SK-N-SH treated with all-trans-retinoic acid at 6 μM for 48 hours (cell line): Measurements from ENCODE around the gene SHB.

Experiments used
- ATAC-seq: fragments of 200-7000 bp; cut with Tn5 transposase; 3 replicates; pipeline ENCODE4 v1.9.1; 2020; ENCODE audit warnings: mild to moderate bottlenecking, moderate library complexity
- ARNTL ChIP-seq: fragments of 450-650 bp; formaldehyde crosslinking; IDR thresholded peaks from 2 replicates; pipeline ENCODE4 v1.5.0; 2020; ENCODE audit warnings: low read depth, mild to moderate bottlenecking, moderate library complexity, borderline replicate concordance
- CREB5 ChIP-seq: fragments of 250-450 bp; sonication (Bioruptor Pico); IDR thresholded peaks from 2 replicates; pipeline ENCODE4 v1.5.1; 2020; ENCODE audit warnings: low read depth, mild to moderate bottlenecking, moderate library complexity
- CSDC2 ChIP-seq: fragments of 250-450 bp; sonication (Bioruptor Pico); IDR thresholded peaks from 2 replicates; pipeline ENCODE4 v1.5.0; 2020; ENCODE audit warnings: mild to moderate bottlenecking, moderate library complexity
- CSRNP3 ChIP-seq: fragments of 250-450 bp; sonication (Bioruptor Pico); IDR thresholded peaks from 2 replicates; pipeline ENCODE4 v1.5.1; 2021; ENCODE audit warnings: mild to moderate bottlenecking, moderate library complexity
- ESRRG ChIP-seq: fragments of 250-450 bp; sonication (Bioruptor Pico); IDR thresholded peaks from 2 replicates; pipeline ENCODE4 v1.6.1; 2021; ENCODE audit warnings: mild to moderate bottlenecking
- OSR1 ChIP-seq: fragments of 250-450 bp; sonication (Bioruptor Pico); IDR thresholded peaks from 2 replicates; pipeline ENCODE4 v1.8.0; 2022; ENCODE audit warnings: moderate library complexity, mild to moderate bottlenecking, inconsistent platforms
- PATZ1 ChIP-seq: fragments of 250-450 bp; sonication (Bioruptor Pico); IDR thresholded peaks from 2 replicates; pipeline ENCODE4 v1.8.0; 2020; ENCODE audit warnings: mild to moderate bottlenecking, moderate library complexity, borderline replicate concordance
- POU6F1 ChIP-seq: fragments of 250-450 bp; sonication (Bioruptor Pico); IDR thresholded peaks from 2 replicates; pipeline ENCODE4 v1.8.0; 2021; ENCODE audit warnings: low read depth, mild to moderate bottlenecking, moderate library complexity, borderline replicate concordance
- PPARA ChIP-seq: fragments of 250-450 bp; sonication (Bioruptor Pico); IDR thresholded peaks from 2 replicates; pipeline ENCODE4 v1.5.0; 2020; ENCODE audit warnings: mild to moderate bottlenecking, borderline replicate concordance
- RARB ChIP-seq: fragments of 250-450 bp; sonication (Bioruptor Pico); IDR thresholded peaks from 2 replicates; pipeline ENCODE4 v1.8.0; 2021; ENCODE audit warnings: mild to moderate bottlenecking, moderate library complexity
- SNAI2 ChIP-seq: fragments of 250-450 bp; sonication (Bioruptor Pico); IDR thresholded peaks from 2 replicates; pipeline ENCODE4 v1.5.0; 2020; ENCODE audit warnings: mild to moderate bottlenecking, moderate library complexity
- TCF4 ChIP-seq: fragments of 250-450 bp; sonication (Bioruptor Pico); IDR thresholded peaks from 2 replicates; pipeline ENCODE4 v1.8.0; 2021; ENCODE audit warnings: mild to moderate bottlenecking, moderate library complexity, borderline replicate concordance
- TOX ChIP-seq: fragments of 250-450 bp; sonication (Bioruptor Pico); IDR thresholded peaks from 2 replicates; pipeline ENCODE4 v1.8.0; 2021; ENCODE audit warnings: mild to moderate bottlenecking, moderate library complexity, borderline replicate concordance
- TSHZ2 ChIP-seq: fragments of 250-450 bp; sonication (Bioruptor Pico); IDR thresholded peaks from 2 replicates; pipeline ENCODE4 v1.5.0; 2020; ENCODE audit warnings: mild to moderate bottlenecking, moderate library complexity
- ZC3H10 ChIP-seq: fragments of 250-450 bp; sonication (Bioruptor Pico); IDR thresholded peaks from 2 replicates; pipeline ENCODE4 v1.5.1; 2021; ENCODE audit warnings: mild to moderate bottlenecking, moderate library complexity
- ZFP30 ChIP-seq: fragments of 450-650 bp; formaldehyde crosslinking; IDR thresholded peaks from 2 replicates; pipeline ENCODE4 v1.5.0; 2022; ENCODE audit warnings: mild to moderate bottlenecking, moderate library complexity
- ZNF565 ChIP-seq: fragments of 450-650 bp; formaldehyde crosslinking; conservative IDR thresholded peaks from 2 replicates; pipeline ENCODE4 v1.5.0; 2020; ENCODE audit warnings: low read depth, mild to moderate bottlenecking, moderate library complexity
- ZNF70 ChIP-seq: fragments of 450-650 bp; formaldehyde crosslinking; IDR thresholded peaks from 2 replicates; pipeline ENCODE4 v1.5.0; 2020; ENCODE audit warnings: mild to moderate bottlenecking, moderate library complexity
- ZNF8 ChIP-seq: fragments of 450-650 bp; formaldehyde crosslinking; IDR thresholded peaks from 2 replicates; pipeline ENCODE4 v1.5.0; 2020; ENCODE audit warnings: mild to moderate bottlenecking, moderate library complexity

Gene SHB

GRCh38 chr9:38063363-38063707 is 5.7 kb downstream of the SHB start:
- ATAC-seq, result peak; percentile 10; the same call in 2 of the 3 replicates
- TF ChIP-seq CSDC2 (no peak), CREB5 (CRISPR knock-in tag) (no peak), ZFP30 (no peak), PPARA (CRISPR knock-in tag) (no peak), POU6F1 (CRISPR knock-in tag) (no peak), ZNF8 (CRISPR knock-in tag) (no peak), PATZ1 (CRISPR knock-in tag) (no peak), ZC3H10 (CRISPR knock-in tag) (no peak)

- no peak for ATAC-seq
Measured at GRCh38 chr9:38062498-38063362, 6.3 kb downstream of the SHB start.

More at GRCh38 chr9:38062498-38063362, 6.3 kb downstream of the SHB start:
- TF ChIP-seq SNAI2 (CRISPR knock-in tag), result no peak
- TF ChIP-seq ARNTL (CRISPR knock-in tag), result no peak
- no peak for TF ChIP-seq CSRNP3 (CRISPR knock-in tag)
- TF ChIP-seq ZC3H10 (CRISPR knock-in tag), result no peak
- no peak for TF ChIP-seq ZNF565 (CRISPR knock-in tag)
- no peak for TF ChIP-seq ESRRG (CRISPR knock-in tag)
- TF ChIP-seq TCF4 (CRISPR knock-in tag), result no peak
- TF ChIP-seq POU6F1 (CRISPR knock-in tag), result no peak
- TF ChIP-seq CREB5 (CRISPR knock-in tag), result no peak
- no peak for TF ChIP-seq PPARA (CRISPR knock-in tag)
- no peak for TF ChIP-seq OSR1
- no peak for TF ChIP-seq TOX (CRISPR knock-in tag)
- TF ChIP-seq TSHZ2 (CRISPR knock-in tag), result no peak
- no peak for TF ChIP-seq RARB (CRISPR knock-in tag)
- TF ChIP-seq ZNF8 (CRISPR knock-in tag), result no peak
- TF ChIP-seq PATZ1 (CRISPR knock-in tag), result no peak
- TF ChIP-seq ZNF70 (CRISPR knock-in tag), result no peak
